ENCODE data around the gene RSU1. TPM values are rescaled to one million over a fixed set of nuclear protein-coding genes. Genes with fewer than 3 reads are reported as not detected.

The RSU1 gene
- total and polyA plus RNA-seq, 12 donors: 25.5 to 74.2 (median 48.3) TPM

- no peak for DNase-seq
- TF ChIP-seq, protein P1, sequence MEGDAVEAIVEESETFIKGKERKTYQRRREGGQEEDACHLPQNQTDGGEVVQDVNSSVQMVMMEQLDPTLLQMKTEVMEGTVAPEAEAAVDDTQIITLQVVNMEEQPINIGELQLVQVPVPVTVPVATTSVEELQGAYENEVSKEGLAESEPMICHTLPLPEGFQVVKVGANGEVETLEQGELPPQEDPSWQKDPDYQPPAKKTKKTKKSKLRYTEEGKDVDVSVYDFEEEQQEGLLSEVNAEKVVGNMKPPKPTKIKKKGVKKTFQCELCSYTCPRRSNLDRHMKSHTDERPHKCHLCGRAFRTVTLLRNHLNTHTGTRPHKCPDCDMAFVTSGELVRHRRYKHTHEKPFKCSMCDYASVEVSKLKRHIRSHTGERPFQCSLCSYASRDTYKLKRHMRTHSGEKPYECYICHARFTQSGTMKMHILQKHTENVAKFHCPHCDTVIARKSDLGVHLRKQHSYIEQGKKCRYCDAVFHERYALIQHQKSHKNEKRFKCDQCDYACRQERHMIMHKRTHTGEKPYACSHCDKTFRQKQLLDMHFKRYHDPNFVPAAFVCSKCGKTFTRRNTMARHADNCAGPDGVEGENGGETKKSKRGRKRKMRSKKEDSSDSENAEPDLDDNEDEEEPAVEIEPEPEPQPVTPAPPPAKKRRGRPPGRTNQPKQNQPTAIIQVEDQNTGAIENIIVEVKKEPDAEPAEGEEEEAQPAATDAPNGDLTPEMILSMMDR (IDR thresholded peaks at IDR 0.05): no peak
- Histone ChIP-seq H3K27me3 (no peaks in the 10 kb centered on the region), H3K36me3 (peaks cover 0 to 5% (median 0%) of the 10 kb centered on the region in 9 donors), H3K27ac (no peak overlapping the region), H3K4me1 (peaks cover 6 to 41% (median 25%) of the 10 kb centered on the region in 9 donors), H3K9me3 (no peaks in the 10 kb centered on the region), H3K4me3 (no peak overlapping the region)
- 87 to 92% methylated on average over 5 of the region's 5 CpGs for WGBS, 2 donors
- intact Hi-C loops (cut with DNase I): no loop called here
- ATAC-seq: no peak
Measured at GRCh38 chr10:16798571-16798970, 18.7 kb downstream of the RSU1 start.

DNA sequence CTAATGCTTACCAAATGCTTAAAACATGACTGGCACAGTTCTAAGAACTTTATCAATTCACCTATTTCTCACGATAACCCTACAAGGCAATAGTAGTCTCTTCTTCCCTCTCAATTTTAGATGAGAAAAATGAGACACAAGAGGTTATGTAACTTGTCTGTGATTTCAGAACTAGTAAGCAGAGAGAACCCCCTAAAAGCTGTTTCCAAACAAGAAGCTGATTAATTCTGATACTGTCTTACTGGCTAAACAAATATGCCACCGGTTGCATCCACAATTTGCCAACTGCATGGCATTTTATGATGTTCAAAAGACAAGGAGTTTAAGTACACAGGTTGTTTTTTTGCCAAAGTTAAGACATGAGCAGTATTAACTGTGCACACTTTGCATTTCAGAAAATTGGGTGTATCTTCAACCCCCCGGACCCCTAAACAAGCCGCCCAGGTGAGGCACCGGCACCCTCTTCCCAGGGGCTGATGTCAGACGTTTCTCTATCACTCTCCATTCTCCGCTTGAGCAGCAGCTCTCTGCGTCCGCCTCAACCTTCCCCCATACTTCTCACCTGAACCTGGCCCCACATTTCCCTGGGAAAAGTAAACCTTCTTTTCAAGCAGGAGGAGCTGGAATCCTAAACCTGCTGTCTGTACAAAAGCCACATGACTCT, 21.7 kb downstream of the RSU1 start:
- ATAC-seq: no peak
- peaks cover 0 to 5% (median 0%) of the 10 kb centered on the region in 9 donors for H3K36me3 ChIP-seq

DNA sequence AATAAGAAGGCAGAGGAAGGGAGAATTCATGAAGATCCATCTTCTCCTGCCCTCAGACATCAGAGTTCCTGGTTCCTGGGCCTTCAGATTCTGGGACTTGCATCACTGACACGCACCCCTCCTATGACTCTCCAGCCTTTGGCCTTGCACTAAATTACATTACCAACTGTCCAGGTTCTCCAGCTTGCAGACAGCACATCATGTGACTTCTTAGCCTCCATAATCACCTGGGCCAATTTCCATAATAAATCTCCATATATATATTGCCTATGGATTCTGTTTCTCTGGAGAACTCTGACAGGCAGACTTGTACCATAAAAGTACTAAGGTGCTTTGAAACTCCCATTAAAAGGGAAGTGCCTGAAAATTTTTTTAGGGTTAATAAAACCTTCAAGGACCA, 23.2 kb downstream of the RSU1 start:
- intact Hi-C loops (cut with DNase I): no loop called here
- DNase-seq (no peak), ATAC-seq (no peak)

More for the DNA sequence above, 21.7 kb downstream of the RSU1 start:
- Histone ChIP-seq H3K4me3 (no peak overlapping the region), H3K9me3 (no peaks in the 10 kb centered on the region), H3K27me3 (no peaks in the 10 kb centered on the region), H3K4me1 (peaks cover 0 to 33% (median 18%) of the 10 kb centered on the region in 9 donors), H3K27ac (no peak overlapping the region)
- intact Hi-C loops (cut with DNase I): no loop called here
- TF ChIP-seq, protein P1 (IDR thresholded peaks at IDR 0.05): no peak
- 73 to 96% methylated on average over 9 of the region's 9 CpGs for WGBS, 2 donors
- no peak for DNase-seq

GRCh38 chr10:16792675-16793074, 24.5 kb downstream of the RSU1 start:
- intact Hi-C loops (cut with DNase I): no loop called here
- peak overlapping the region in 6 of 10 donors; percentile 20 to 80 (median 60) for H3K27ac ChIP-seq
- peaks cover 0 to 8% (median 0%) of the 10 kb centered on the region in 9 donors for H3K36me3 ChIP-seq
- H3K27me3 ChIP-seq: no peaks in the 10 kb centered on the region
- no peak overlapping the region for H3K4me3 ChIP-seq
- WGBS, 2 donors: 37 to 65% methylated on average over 8 of the region's 8 CpGs
- peaks cover 0 to 25% (median 5%) of the 10 kb centered on the region in 9 donors for H3K4me1 ChIP-seq
- TF ChIP-seq, protein P1 (IDR thresholded peaks at IDR 0.05): no peak
- DNase-seq (peak; percentile 51 to 66), ATAC-seq (peak; percentile 83 to 98 (median 94))
- no peaks in the 10 kb centered on the region for H3K9me3 ChIP-seq

More for the DNA sequence above, 23.2 kb downstream of the RSU1 start:
- TF ChIP-seq, protein P1 (IDR thresholded peaks at IDR 0.05): no peak
- 100% methylated on average over 1 of the region's 1 CpG for WGBS, 2 donors
- Histone ChIP-seq H3K9me3 (no peaks in the 10 kb centered on the region), H3K4me1 (peaks cover 0 to 34% (median 5%) of the 10 kb centered on the region in 9 donors), H3K27me3 (no peaks in the 10 kb centered on the region), H3K4me3 (no peak overlapping the region), H3K36me3 (peaks cover 0 to 5% (median 0%) of the 10 kb centered on the region in 9 donors), H3K27ac (no peak overlapping the region)
